Cardiac muscle cell (in vitro differentiated cells and primary cell): ENCODE results near the gene TRAF3IP1. TPM values are rescaled to one million over a fixed set of nuclear protein-coding genes. Genes with fewer than 3 reads are reported as not detected.
"Not testable (repeated sequence)": the region's sequence is repeated elsewhere in the genome, so short reads cannot be mapped to it uniquely, and the experiment has no call there.

ENCODE experiments used
- DNase-seq, 2 donors: peaks; one replicate each; pipeline versions ENCODE4 v3.0.0 to v3.0.0-alpha.2; 2010 to 2017; ENCODE audit warnings: low read depth in 1 of 2, low spot score in 1 of 2
- H3K27ac ChIP-seq: fragments of 200-600 bp; sonication (generic); 2 replicates; pipeline ENCODE4 v1.5.1; 2016
- H3K27me3 ChIP-seq: fragments of 200-600 bp; sonication (generic); 2 replicates; pipeline ENCODE4 v1.6.0; 2016; ENCODE audit warnings: control low read depth
- H3K36me3 ChIP-seq: fragments of 200-600 bp; sonication (generic); 2 replicates; pipeline ENCODE4 v1.5.1; 2016; ENCODE audit warnings: control low read depth
- H3K4me1 ChIP-seq: fragments of 200-600 bp; sonication (generic); 2 replicates; pipeline ENCODE4 v1.8.1; 2017; ENCODE audit warnings: low read depth, mild to moderate bottlenecking, mixed run types
- H3K4me3 ChIP-seq: fragments of 200-600 bp; sonication (generic); 2 replicates; pipeline ENCODE4 v1.5.1; 2016; ENCODE audit warnings: mild to moderate bottlenecking
- H3K9me3 ChIP-seq: fragments of 200-600 bp; sonication (generic); 2 replicates; pipeline ENCODE4 v1.5.1; 2017; ENCODE audit warnings: low read depth, mild to moderate bottlenecking, control low read depth
- polyA plus RNA-seq: library from polyadenylated mRNA; unstranded; fragments of >200 nt; fragmentation: Nextera tagmentation; extraction: Ambion mirVana; gene quantifications from 2 replicates; pipeline ENCODE4 v1.2.1, GENCODE V29; 2016
- total RNA-seq: library from RNA; depleted of rRNA; stranded (reverse); fragments of >200 nt; gene quantifications from 2 replicates; pipeline ENCODE4 v1.2.3, GENCODE V29; 2016
- TF ChIP-seq, protein P1 (sequence below): IDR thresholded peaks from 2 replicates; pipeline ENCODE4 v1.5.1; 2012; ENCODE audit warnings: low read depth, mild to moderate bottlenecking, low read length

The TRAF3IP1 gene, protein sequence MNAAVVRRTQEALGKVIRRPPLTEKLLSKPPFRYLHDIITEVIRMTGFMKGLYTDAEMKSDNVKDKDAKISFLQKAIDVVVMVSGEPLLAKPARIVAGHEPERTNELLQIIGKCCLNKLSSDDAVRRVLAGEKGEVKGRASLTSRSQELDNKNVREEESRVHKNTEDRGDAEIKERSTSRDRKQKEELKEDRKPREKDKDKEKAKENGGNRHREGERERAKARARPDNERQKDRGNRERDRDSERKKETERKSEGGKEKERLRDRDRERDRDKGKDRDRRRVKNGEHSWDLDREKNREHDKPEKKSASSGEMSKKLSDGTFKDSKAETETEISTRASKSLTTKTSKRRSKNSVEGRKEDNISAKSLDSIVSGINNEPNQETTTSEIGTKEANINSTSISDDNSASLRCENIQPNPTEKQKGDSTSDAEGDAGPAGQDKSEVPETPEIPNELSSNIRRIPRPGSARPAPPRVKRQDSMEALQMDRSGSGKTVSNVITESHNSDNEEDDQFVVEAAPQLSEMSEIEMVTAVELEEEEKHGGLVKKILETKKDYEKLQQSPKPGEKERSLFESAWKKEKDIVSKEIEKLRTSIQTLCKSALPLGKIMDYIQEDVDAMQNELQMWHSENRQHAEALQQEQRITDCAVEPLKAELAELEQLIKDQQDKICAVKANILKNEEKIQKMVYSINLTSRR
- total RNA-seq (8.3 and 13.9 TPM in 2 replicates), polyA plus RNA-seq (10.8 and 12.1 TPM in 2 replicates)

DNA sequence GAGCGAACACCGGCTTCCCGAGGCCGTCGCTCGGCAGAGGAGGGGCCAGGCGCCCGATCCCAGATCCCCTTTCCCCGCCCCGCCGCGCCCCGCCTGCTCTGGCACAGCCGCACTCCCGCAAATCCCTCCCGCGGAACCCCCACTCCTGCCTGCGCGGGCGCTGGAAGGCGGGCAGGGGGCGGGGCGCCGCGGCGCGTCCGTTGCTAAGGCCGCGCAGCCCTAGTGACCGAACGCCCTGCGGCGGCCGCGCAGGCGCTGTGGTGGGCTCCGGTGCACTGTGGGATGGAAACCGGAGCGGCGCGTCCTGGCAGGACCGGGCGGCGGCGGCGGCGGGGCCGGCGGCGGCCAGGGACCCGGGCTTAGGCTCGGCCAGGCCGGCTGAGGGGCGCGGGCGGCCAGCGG is at the start of gene TRAF3IP1:
Gene TRAF3IP1, plus strand, starts transcription at position 273 of the 402 bp plus-strand sequence. CDS start 145 bp downstream, outside the sequence.
- TF ChIP-seq, protein P1, sequence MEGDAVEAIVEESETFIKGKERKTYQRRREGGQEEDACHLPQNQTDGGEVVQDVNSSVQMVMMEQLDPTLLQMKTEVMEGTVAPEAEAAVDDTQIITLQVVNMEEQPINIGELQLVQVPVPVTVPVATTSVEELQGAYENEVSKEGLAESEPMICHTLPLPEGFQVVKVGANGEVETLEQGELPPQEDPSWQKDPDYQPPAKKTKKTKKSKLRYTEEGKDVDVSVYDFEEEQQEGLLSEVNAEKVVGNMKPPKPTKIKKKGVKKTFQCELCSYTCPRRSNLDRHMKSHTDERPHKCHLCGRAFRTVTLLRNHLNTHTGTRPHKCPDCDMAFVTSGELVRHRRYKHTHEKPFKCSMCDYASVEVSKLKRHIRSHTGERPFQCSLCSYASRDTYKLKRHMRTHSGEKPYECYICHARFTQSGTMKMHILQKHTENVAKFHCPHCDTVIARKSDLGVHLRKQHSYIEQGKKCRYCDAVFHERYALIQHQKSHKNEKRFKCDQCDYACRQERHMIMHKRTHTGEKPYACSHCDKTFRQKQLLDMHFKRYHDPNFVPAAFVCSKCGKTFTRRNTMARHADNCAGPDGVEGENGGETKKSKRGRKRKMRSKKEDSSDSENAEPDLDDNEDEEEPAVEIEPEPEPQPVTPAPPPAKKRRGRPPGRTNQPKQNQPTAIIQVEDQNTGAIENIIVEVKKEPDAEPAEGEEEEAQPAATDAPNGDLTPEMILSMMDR = no peak
- H3K4me3 ChIP-seq = peak within 1 kb of the TSS; percentile 99
- H3K4me1 ChIP-seq = peaks cover 6% of the 10 kb centered on the region
- peak; percentile 96 to 97 for DNase-seq
- H3K27me3 ChIP-seq = no peaks in the 10 kb centered on the region
- peak within 1 kb of the TSS; percentile 42 for H3K27ac ChIP-seq
- H3K9me3 ChIP-seq = no peaks in the 10 kb centered on the region
- H3K36me3 ChIP-seq = no peaks in the 10 kb centered on the region

DNA sequence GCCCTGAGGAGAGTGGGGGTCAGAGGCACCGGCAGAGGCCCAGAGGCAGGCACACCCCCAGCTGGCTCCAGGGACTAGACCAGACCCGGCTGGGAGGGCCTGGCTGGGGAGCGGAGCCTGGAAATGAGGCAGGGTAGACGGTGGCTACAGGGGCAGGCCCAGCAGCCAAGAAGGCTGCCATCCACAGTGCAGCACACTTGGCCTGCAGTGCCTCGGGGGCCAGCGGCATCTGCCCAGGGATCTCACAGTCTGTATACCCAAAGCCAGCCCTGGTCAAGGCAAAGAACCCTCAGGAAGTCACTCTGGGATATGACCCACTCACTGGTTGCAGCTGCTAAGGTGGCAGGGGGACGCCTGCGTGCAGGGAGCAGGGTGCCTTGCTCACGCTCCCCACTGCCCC is 49.7 kb upstream of the TRAF3IP1 start:
- H3K4me1 ChIP-seq = peaks cover 5% of the 10 kb centered on the region
- no peaks in the 10 kb centered on the region for H3K9me3 ChIP-seq
- no peak overlapping the region for H3K27ac ChIP-seq
- no peak for DNase-seq
- no peak overlapping the region for H3K4me3 ChIP-seq
- H3K36me3 ChIP-seq = peaks cover 3% of the 10 kb centered on the region
- TF ChIP-seq, protein P1 = no peak
- H3K27me3 ChIP-seq = no peaks in the 10 kb centered on the region

DNA sequence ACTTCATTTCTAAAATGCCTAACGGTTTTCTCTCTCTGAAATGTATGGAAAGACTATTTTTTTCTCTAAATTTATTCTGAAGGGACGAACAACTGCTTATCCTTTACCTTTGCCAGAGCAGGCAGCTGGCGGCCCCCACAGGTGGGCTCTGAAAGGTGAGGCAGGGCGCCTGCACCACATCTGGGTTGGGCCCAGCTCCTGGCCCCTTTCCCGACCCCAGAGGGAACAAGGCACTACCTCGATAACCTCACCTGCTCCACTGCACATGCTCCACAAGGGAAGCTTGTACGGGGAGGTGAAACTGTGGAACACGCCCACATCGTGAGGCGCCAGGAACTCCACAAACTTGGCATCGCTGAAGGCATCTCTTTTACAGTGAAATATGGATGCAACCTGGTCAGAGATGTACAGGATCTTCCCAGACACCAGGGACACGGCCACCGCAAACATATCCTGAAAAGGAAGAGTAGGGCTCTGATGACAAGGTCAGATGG is 49.2 kb upstream of the TRAF3IP1 start:
- peaks cover 5% of the 10 kb centered on the region for H3K4me1 ChIP-seq
- TF ChIP-seq, protein P1 = no peak
- DNase-seq = no peak
- no peak overlapping the region for H3K4me3 ChIP-seq
- no peaks in the 10 kb centered on the region for H3K27me3 ChIP-seq
- H3K27ac ChIP-seq = no peak overlapping the region
- H3K36me3 ChIP-seq = peaks cover 3% of the 10 kb centered on the region
- H3K9me3 ChIP-seq = no peaks in the 10 kb centered on the region

DNA sequence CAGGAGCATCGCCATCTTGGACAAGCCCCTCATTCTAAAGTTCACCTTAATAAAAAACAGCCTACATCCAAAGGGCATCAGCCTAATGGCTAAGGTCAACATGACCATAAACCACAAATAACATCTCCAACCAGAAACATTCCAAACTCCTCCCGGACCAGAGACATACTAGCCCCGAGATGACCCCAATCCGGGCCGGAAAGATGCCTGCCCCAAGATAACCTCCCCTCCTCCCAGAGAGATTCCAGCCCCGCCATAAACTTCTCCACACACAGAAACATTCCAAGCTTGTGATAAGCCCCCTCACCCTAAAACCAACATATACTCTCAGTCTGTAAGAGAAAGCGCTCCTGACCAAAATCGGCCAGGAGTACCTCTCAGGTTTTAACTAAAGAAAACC is 48.6 kb upstream of the TRAF3IP1 start:
- not testable (repeated sequence) for H3K27ac ChIP-seq, H3K4me1 ChIP-seq, H3K9me3 ChIP-seq, H3K36me3 ChIP-seq, H3K27me3 ChIP-seq, DNase-seq, H3K4me3 ChIP-seq

DNA sequence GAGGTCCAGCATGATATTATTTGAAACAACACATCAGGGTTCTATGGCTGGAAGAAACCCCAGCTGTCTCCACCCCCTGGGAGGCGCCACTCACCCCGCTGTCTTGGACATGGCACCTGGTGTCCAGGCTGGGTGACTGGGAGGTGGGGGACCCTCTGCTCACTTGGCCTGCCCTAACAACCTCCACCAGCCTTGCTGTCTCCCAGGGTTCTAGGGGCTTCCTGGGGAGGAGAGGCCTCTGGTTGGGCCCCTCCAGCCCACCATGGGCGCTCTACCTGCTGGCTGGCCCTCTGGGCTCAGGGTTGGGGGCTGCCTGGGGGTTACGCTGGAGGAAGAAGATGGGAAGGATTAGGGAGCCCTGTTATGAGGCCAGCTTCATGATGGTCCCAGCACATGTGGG is 48.2 kb upstream of the TRAF3IP1 start:
- Histone ChIP-seq H3K4me1 (peaks cover 5% of the 10 kb centered on the region), H3K36me3 (peaks cover 3% of the 10 kb centered on the region), H3K4me3 (no peak overlapping the region), H3K27me3 (no peaks in the 10 kb centered on the region), H3K9me3 (no peaks in the 10 kb centered on the region), H3K27ac (no peak overlapping the region)
- no peak for DNase-seq
- TF ChIP-seq, protein P1 = no peak

DNA sequence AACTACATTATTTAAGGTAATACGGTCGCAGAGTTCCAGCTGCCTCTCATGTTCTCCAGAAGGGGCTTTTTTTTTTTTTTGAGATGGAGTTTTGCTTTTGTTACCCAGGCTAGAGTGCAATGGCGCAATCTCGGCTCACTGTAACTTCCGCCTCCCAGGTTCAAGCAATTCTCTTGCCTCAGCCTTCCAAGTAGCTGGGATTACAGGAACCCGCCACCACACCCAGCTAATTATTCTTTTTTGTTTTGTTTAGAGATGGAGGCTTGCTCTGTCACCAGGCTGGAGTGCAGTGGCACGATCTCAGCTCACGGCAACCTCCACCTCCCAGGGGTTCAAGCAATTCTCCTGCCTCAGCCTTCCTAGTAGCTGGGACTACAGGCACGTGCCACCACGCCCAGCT is 46.9 kb upstream of the TRAF3IP1 start:
- not testable (repeated sequence) for H3K4me1 ChIP-seq, H3K27me3 ChIP-seq, DNase-seq, H3K36me3 ChIP-seq, H3K4me3 ChIP-seq, H3K27ac ChIP-seq, H3K9me3 ChIP-seq
